GM19025 (cell line): Measurements from ENCODE around the gene MGAM2.

ENCODE experiments used
- ATAC-seq: cut with Tn5 transposase; IDR thresholded peaks from one replicate; pipeline ENCODE4 v1.9.1; 2021; ENCODE audit warnings: mild to moderate bottlenecking, low read depth, moderate library complexity; ENCODE audit not compliant: unreplicated experiment

The MGAM2 gene

GRCh38 chr7:142114207-142114606 lies 2.7 kb downstream of the MGAM2 start:
- ATAC-seq = no peak

GRCh38 chr7:142120524-142120923 lies 9.0 kb downstream of the MGAM2 start:
- ATAC-seq = no peak

GRCh38 chr7:142123184-142123583 lies 11.7 kb downstream of the MGAM2 start:
- ATAC-seq = no peak

GRCh38 chr7:142125256-142125955 lies 13.9 kb downstream of the MGAM2 start:
- no peak for ATAC-seq

- ATAC-seq = no peak
These were observed 18.7 kb downstream of the MGAM2 start for GRCh38 chr7:142130267-142130666.

- no peak for ATAC-seq
These were observed 20.1 kb downstream of the MGAM2 start for GRCh38 chr7:142131439-142132185.

- ATAC-seq = no peak
These were observed 22.2 kb downstream of the MGAM2 start for GRCh38 chr7:142133731-142134148.

GRCh38 chr7:142134909-142135308 lies 23.4 kb downstream of the MGAM2 start:
- ATAC-seq = no peak

GRCh38 chr7:142138996-142139395 lies 27.5 kb downstream of the MGAM2 start:
- ATAC-seq = no peak

GRCh38 chr7:142139597-142140400 lies 28.3 kb downstream of the MGAM2 start:
- no peak for ATAC-seq

- ATAC-seq = no peak
These were observed 29.0 kb downstream of the MGAM2 start for GRCh38 chr7:142140401-142140959.

GRCh38 chr7:142142702-142143101 lies 31.2 kb downstream of the MGAM2 start:
- ATAC-seq = no peak

- no peak for ATAC-seq
These were observed 34.6 kb downstream of the MGAM2 start for GRCh38 chr7:142146124-142146523.

- ATAC-seq = no peak
These were observed 38.8 kb downstream of the MGAM2 start for GRCh38 chr7:142150356-142150755.

GRCh38 chr7:142150869-142151268 lies 39.4 kb downstream of the MGAM2 start:
- ATAC-seq = no peak

GRCh38 chr7:142152076-142152475 lies 40.6 kb downstream of the MGAM2 start:
- ATAC-seq = peak; percentile 64

- no peak for ATAC-seq
These were observed 41.9 kb downstream of the MGAM2 start for GRCh38 chr7:142153400-142153799.

GRCh38 chr7:142158736-142159496 lies 47.4 kb downstream of the MGAM2 start:
- ATAC-seq = no peak

- no peak for ATAC-seq
These were observed 50.4 kb downstream of the MGAM2 start for GRCh38 chr7:142161921-142162320.

GRCh38 chr7:142168746-142169145 lies 57.2 kb downstream of the MGAM2 start:
- no peak for ATAC-seq
